HepG2 (cell line): ENCODE measurements around the gene TMEM151A. TPM values are rescaled to one million over a fixed set of nuclear protein-coding genes. Genes with fewer than 3 reads are reported as not detected.

Experiments used
- ATAC-seq: fragments of 200-7000 bp; cut with Tn5 transposase; 3 replicates; pipeline ENCODE4 v1.9.1; 2020; ENCODE audit warnings: mild to moderate bottlenecking, moderate library complexity
- BruUV-seq: library from RNA; stranded (reverse); fragments of 400-500 nt; replicated peaks from 2 replicates; lab custom pipeline; 2021; lab: Mats Ljungman, UMichigan
- CTCF ChIA-PET: fragments of 300-600 bp; formaldehyde crosslinking; extraction: SDS; loops from one replicate; lab custom pipeline; 2021; ENCODE audit warnings: low total read pairs, inconsistent platforms, low intra/inter-chr PET ratio; lab: Yijun Ruan, JAX
- POLR2A ChIA-PET: fragments of 350-600 bp; sonication (Branson Sonifier 250); formaldehyde crosslinking; loops from one replicate; lab custom pipeline; 2020; ENCODE audit warnings: antibody characterized with exemption, inconsistent platforms; lab: Yijun Ruan, JAX
- DNase-seq: peaks from one replicate; pipeline ENCODE4 v3.0.0-alpha.2; 2015; ENCODE audit warnings: low spot score
- FAIRE-seq: peaks from 3 replicates; lab custom pipeline; 2011; peaks lifted over from hg19 to GRCh38; lab: Jason Lieb, UNC
- H2AFZ ChIP-seq: one replicate; pipeline ENCODE4 v1.6.1; 2011; ENCODE audit warnings: low read length, inconsistent platforms
- H3K27ac ChIP-seq: fragments of 300-600 bp; 3 replicates; pipeline ENCODE4 v1.8.0; 2011; ENCODE audit warnings: mixed run types, mild to moderate bottlenecking, mixed read lengths, low read length, inconsistent platforms; ENCODE audit not compliant: insufficient read depth; ENCODE audit errors: extremely low read length
- H3K27me3 ChIP-seq, 2 experiments: fragments of 200-600 bp in 1 of 2; 2 replicates in 1 of 2; 3 replicates in 1 of 2; pipeline versions ENCODE4 v1.6.0 to v1.8.0; 2011; ENCODE audit warnings: low read length in 2 of 2, mild to moderate bottlenecking in 2 of 2, moderate library complexity in 2 of 2, inconsistent platforms in 1 of 2; ENCODE audit not compliant: insufficient read depth in 2 of 2, control insufficient read depth in 1 of 2
- H3K36me3 ChIP-seq, 2 experiments: fragments of 200-600 bp in 1 of 2; replicated peaks in 1 of 2; 2 replicates in 1 of 2; 3 replicates in 1 of 2; pipeline versions ENCODE4 v1.5.1 to v1.8.0; 2011; ENCODE audit warnings: low read length in 2 of 2, inconsistent platforms in 1 of 2; ENCODE audit not compliant: insufficient read depth in 2 of 2, control insufficient read depth in 1 of 2
- H3K4me1 ChIP-seq: 2 replicates; pipeline ENCODE4 v1.5.1; 2012; ENCODE audit warnings: low read length, inconsistent platforms; ENCODE audit not compliant: insufficient read depth
- H3K4me2 ChIP-seq: 2 replicates; pipeline ENCODE4 v1.6.0; 2011; ENCODE audit warnings: low read depth, low read length, inconsistent platforms
- H3K4me3 ChIP-seq, 3 experiments: fragments of 200-600 bp in 1 of 3; sonication (generic), shearing (Covaris generic) in 1 of 3; replicated peaks in 1 of 3; 2 replicates each; pipeline ENCODE4 v1.5.1; 2011 to 2016; ENCODE audit warnings: low read length in 3 of 3, inconsistent platforms in 2 of 3, low read depth in 2 of 3, mild to moderate bottlenecking in 2 of 3, control low read depth in 1 of 3, mixed read lengths in 1 of 3; ENCODE audit not compliant: insufficient read depth in 1 of 3
- H3K79me2 ChIP-seq: one replicate; pipeline ENCODE4 v1.6.1; 2011; ENCODE audit warnings: low read length, inconsistent platforms; ENCODE audit not compliant: insufficient read depth
- H3K9ac ChIP-seq: 2 replicates; pipeline ENCODE4 v1.6.0; 2011; ENCODE audit warnings: mild to moderate bottlenecking, low read depth, low read length, inconsistent platforms; ENCODE audit not compliant: insufficient read depth
- H3K9me3 ChIP-seq: 2 replicates; pipeline ENCODE4 v1.5.1; 2012; ENCODE audit warnings: mild to moderate bottlenecking, low read length
- H4K20me1 ChIP-seq: 2 replicates; pipeline ENCODE4 v1.6.0; 2011; ENCODE audit warnings: inconsistent platforms, mild to moderate bottlenecking, low read length, moderate library complexity; ENCODE audit not compliant: insufficient read depth
- CENPT ChIP-seq: sonication (generic); formaldehyde crosslinking; IDR thresholded peaks from 2 replicates; pipeline ENCODE4 v1.8.0; 2022; ENCODE audit warnings: low read depth, mild to moderate bottlenecking, moderate library complexity, missing genetic modification reagents
- DNMT1 ChIP-seq: sonication (generic); formaldehyde crosslinking; IDR thresholded peaks from 2 replicates; pipeline ENCODE4 v1.5.1; 2020; ENCODE audit warnings: mild to moderate bottlenecking, missing genetic modification reagents
- ISX ChIP-seq: sonication (generic); formaldehyde crosslinking; conservative IDR thresholded peaks from 2 replicates; pipeline ENCODE4 v1.5.0; 2020; ENCODE audit warnings: missing genetic modification reagents
- MBNL3 ChIP-seq: fragments of 250-450 bp; sonication (Bioruptor Pico); conservative IDR thresholded peaks from 2 replicates; pipeline ENCODE4 v1.8.0; 2022; ENCODE audit warnings: mild to moderate bottlenecking, inconsistent platforms
- MXD4 ChIP-seq: IDR thresholded peaks from 2 replicates; pipeline ENCODE4 v1.6.1; 2016; ENCODE audit warnings: mild to moderate bottlenecking, missing biosample characterization, missing genetic modification reagents
- ZNF235 ChIP-seq: sonication (generic); formaldehyde crosslinking; IDR thresholded peaks from 2 replicates; pipeline ENCODE4 v1.8.1; 2023; ENCODE audit warnings: mild to moderate bottlenecking, missing genetic modification reagents, borderline replicate concordance
- ZNF678 ChIP-seq: sonication (generic); formaldehyde crosslinking; IDR thresholded peaks from 2 replicates; pipeline ENCODE4 v1.4.0; 2020; ENCODE audit warnings: mild to moderate bottlenecking, missing genetic modification reagents
- WGBS: methylation state at CpG from one replicate; pipeline ENCODE4 v1.1.6; 2017; ENCODE audit warnings: low lambda C conversion rate; 5-methylcytosine and 5-hydroxymethylcytosine counted together
- in situ Hi-C: cut with HindIII; loops from 2 replicates; pipeline ENCODE4 v1.10.0; 2017; ENCODE audit warnings: low pct_unique_long_range_greater_than_20kb; ENCODE audit not compliant: extremely low pct_ligation_motif_present
- intact Hi-C: fragments of 100-400 bp; cut with micrococcal nuclease; formaldehyde crosslinking; loops from one replicate; pipeline ENCODE4 v1.10.0; 2022; ENCODE audit not compliant: unreplicated experiment
- polyA plus RNA-seq, 8 experiments: library from polyadenylated mRNA; depleted of rRNA in 3 of 8; stranded (reverse) in 7 of 8; unstranded in 1 of 8; fragments of >200 nt; fragmentation: Illumina TruSeq in 4 of 8; extraction: Trizol in 4 of 8; gene quantifications; 2 replicates each; pipeline versions ENCODE4 v1.2.1 to v1.2.3, GENCODE V29; 2011 to 2016; ENCODE audit warnings: low read depth in 4 of 8, missing spikeins in 1 of 8, mixed read lengths in 1 of 8; ENCODE audit not compliant: insufficient read depth in 1 of 8
- total RNA-seq, 5 experiments: library from RNA; depleted of rRNA; stranded (reverse); fragments of >200 nt; fragmentation: Illumina TruSeq; extraction: Trizol; gene quantifications; 2 replicates each; pipeline ENCODE4 v1.2.3, GENCODE V29; 2016; ENCODE audit warnings: low read depth in 1 of 5
- TF ChIP-seq, protein P1 (sequence below): sonication (generic); formaldehyde crosslinking; IDR thresholded peaks from 2 replicates; pipeline ENCODE4 v1.4.0; 2020; ENCODE audit warnings: low read depth, mild to moderate bottlenecking, missing genetic modification reagents

The TMEM151A gene
- total and polyA plus RNA-seq, 2 of the 13 experiments (the other 11 are each of a cell fraction or from before 2014, with no cell fraction given), result 0.18 to 0.33 TPM

DNA sequence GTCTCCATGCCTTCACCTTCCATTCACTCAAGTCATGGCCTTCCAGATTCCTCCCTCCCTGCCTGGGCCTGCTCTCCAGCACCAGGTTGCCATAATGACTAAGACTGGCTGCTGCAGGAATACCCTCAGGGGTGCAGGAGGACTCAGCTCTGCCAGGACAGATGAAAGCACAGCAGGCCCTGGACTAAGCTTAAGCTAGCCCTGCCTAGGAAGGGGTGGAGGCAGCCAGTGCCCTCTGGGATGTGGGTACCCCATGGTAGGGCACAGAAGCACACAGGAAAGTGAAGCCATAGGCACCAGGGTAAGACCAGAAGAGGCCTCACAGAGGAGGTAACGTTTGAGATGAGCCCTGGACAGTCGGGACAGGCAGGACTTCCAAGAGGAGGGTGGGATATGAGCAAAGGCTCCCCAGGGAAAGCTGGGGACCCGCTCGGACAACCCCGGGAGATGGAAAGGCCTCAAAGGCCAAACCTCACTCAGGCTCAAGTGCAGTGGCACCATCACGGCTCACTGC is 47.5 kb downstream of the TMEM151A start:
- no peak overlapping the region for H3K27ac ChIP-seq
- TF ChIP-seq ZNF235 (no peak), ISX (CRISPR knock-in tag) (no peak), ZNF678 (CRISPR knock-in tag) (no peak), CENPT (CRISPR knock-in tag) (no peak), MBNL3 (CRISPR knock-in tag) (no peak), MXD4 (CRISPR knock-in tag) (no peak), DNMT1 (CRISPR knock-in tag) (no peak)
- TF ChIP-seq, protein P1, sequence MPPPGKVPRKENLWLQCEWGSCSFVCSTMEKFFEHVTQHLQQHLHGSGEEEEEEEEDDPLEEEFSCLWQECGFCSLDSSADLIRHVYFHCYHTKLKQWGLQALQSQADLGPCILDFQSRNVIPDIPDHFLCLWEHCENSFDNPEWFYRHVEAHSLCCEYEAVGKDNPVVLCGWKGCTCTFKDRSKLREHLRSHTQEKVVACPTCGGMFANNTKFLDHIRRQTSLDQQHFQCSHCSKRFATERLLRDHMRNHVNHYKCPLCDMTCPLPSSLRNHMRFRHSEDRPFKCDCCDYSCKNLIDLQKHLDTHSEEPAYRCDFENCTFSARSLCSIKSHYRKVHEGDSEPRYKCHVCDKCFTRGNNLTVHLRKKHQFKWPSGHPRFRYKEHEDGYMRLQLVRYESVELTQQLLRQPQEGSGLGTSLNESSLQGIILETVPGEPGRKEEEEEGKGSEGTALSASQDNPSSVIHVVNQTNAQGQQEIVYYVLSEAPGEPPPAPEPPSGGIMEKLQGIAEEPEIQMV (CRISPR knock-in tag), result no peak
- H3K79me2 ChIP-seq, result peaks cover 12% of the 10 kb centered on the region
- WGBS, result 89% methylated on average over 5 of the region's 6 CpGs
- peaks cover 32% of the 10 kb centered on the region for H3K4me1 ChIP-seq
- POLR2A ChIA-PET, result interaction anchor here (1.3 kb wide), 1 partner anchor 50 kb away, joined by 3 read pairs; the partner anchor contains the start of gene YIF1A
- in situ Hi-C loops (no loop called here), intact Hi-C loops (no loop called here)
- H4K20me1 ChIP-seq, result no peaks in the 10 kb centered on the region
- H3K36me3 ChIP-seq, result peaks cover 19 to 29% of the 10 kb centered on the region in 2 experiments; a peak in 4 of 5 replicates
- no peak overlapping the region for H2AFZ ChIP-seq
- CTCF ChIA-PET, result no interaction called here
- no peak overlapping the region for H3K4me3 ChIP-seq
- H3K9me3 ChIP-seq, result no peaks in the 10 kb centered on the region
- ATAC-seq (no peak), FAIRE-seq (no peak), DNase-seq (no peak)
- H3K4me2 ChIP-seq, result no peak overlapping the region
- no TSS peak for BruUV-seq
- no peaks in the 10 kb centered on the region; a peak in 1 of 5 replicates for H3K27me3 ChIP-seq
- no peak overlapping the region for H3K9ac ChIP-seq
